ENCODE results near the gene SERTAD2. TPM values are rescaled to one million over a fixed set of nuclear protein-coding genes. Genes with fewer than 3 reads are reported as not detected.

The SERTAD2 gene
- total RNA-seq, 4 donors from 2014 or later: 13.7 to 17.3 (median 16.6) TPM

DNA sequence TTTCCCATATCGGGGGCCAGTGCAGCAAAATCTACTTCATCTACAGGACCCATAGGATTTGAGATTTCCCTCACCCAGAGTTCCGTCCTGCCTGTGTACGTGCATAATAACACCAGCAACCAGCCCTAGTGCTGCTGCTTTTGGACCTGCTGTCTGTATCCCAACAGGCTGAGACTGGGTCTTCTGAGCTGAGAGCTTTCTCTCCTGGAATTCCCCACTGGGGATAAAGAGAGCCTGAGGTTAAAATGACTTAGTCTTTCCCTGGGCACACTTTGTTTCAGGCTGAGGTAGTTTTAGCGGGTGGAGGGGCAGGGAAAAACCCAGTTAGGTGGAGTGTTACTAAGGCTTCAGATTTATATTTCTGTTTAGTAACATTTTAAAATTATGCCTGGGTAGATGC is 62.5 kb downstream of the SERTAD2 start:
- H3K27me3 ChIP-seq: no peaks in the 10 kb centered on the region

GRCh38 chr2:64587561-64587960 is 66.2 kb downstream of the SERTAD2 start:
- H3K4me3 ChIP-seq (replicated peaks in 1 of 3): no peak overlapping the region
- DNase-seq: no peak
- H3K36me3 ChIP-seq: peaks cover 13 to 17% of the 10 kb centered on the region in 2 donors
- TF ChIP-seq POLR2A (IDR thresholded peaks at IDR 0.05): no peak
- TF ChIP-seq, protein P1, sequence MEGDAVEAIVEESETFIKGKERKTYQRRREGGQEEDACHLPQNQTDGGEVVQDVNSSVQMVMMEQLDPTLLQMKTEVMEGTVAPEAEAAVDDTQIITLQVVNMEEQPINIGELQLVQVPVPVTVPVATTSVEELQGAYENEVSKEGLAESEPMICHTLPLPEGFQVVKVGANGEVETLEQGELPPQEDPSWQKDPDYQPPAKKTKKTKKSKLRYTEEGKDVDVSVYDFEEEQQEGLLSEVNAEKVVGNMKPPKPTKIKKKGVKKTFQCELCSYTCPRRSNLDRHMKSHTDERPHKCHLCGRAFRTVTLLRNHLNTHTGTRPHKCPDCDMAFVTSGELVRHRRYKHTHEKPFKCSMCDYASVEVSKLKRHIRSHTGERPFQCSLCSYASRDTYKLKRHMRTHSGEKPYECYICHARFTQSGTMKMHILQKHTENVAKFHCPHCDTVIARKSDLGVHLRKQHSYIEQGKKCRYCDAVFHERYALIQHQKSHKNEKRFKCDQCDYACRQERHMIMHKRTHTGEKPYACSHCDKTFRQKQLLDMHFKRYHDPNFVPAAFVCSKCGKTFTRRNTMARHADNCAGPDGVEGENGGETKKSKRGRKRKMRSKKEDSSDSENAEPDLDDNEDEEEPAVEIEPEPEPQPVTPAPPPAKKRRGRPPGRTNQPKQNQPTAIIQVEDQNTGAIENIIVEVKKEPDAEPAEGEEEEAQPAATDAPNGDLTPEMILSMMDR (IDR thresholded peaks at IDR 0.05): no peak
- no peaks in the 10 kb centered on the region for H3K4me1 ChIP-seq
- no peaks in the 10 kb centered on the region for H3K27me3 ChIP-seq
- intact Hi-C loops (cut with DNase I): loop anchor here (5.0 kb wide), 1 partner anchor 280 kb away; no protein-coding TSS in a partner anchor
- no peaks in the 10 kb centered on the region for H3K9me3 ChIP-seq
- no peak overlapping the region for H3K27ac ChIP-seq

More for the DNA sequence above, 62.5 kb downstream of the SERTAD2 start:
- H3K4me1 ChIP-seq: peaks cover 0 to 4% of the 10 kb centered on the region in 2 donors
- intact Hi-C loops (cut with DNase I): no loop called here
- DNase-seq: no peak
- H3K36me3 ChIP-seq: peaks cover 7 to 10% of the 10 kb centered on the region in 2 donors
- H3K9me3 ChIP-seq: no peaks in the 10 kb centered on the region
- WGBS, 2 donors: 94 to 96% methylated on average over 4 of the region's 4 CpGs
- no peak overlapping the region for H3K4me3 ChIP-seq (replicated peaks in 1 of 3)
- TF ChIP-seq, protein P1 (IDR thresholded peaks at IDR 0.05): no peak
- no peak for TF ChIP-seq POLR2A (IDR thresholded peaks at IDR 0.05)
- no peak overlapping the region for H3K27ac ChIP-seq

DNA sequence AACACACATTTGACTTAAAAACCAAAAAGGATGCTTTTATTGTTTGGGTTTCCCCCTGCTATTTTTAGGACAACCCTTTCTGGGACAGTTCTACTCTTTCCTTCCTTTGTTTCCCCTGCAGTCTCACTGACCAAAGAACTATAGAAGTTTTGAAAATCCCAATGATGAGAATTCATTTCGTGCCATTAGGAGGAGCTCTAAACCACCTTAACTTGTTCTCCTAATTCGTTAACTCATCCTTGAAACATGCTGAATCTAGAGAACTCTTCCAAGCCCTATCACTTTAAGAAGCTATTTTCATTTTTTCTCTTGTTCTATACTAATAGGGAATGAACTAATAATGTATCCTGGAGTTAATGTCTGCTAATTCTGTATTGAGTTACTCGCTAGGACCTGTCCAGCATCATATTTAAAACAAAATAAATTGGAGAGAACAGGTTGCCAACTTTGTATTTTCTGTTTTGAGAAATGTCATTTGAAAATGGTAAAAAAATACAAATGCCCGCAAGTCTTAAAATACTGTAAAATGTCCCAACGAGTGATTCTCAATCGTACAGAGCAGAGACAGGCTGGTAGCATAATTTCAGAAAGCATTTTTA is 66.7 kb downstream of the SERTAD2 start:
- 53 to 57% methylated on average over 6 of the region's 6 CpGs for WGBS, 2 donors
- H3K4me3 ChIP-seq (replicated peaks in 1 of 3): no peak overlapping the region
- no peaks in the 10 kb centered on the region for H3K27me3 ChIP-seq
- peaks cover 11 to 17% of the 10 kb centered on the region in 2 donors for H3K36me3 ChIP-seq
- intact Hi-C loops (cut with DNase I): loop anchor here (5.0 kb wide), 1 partner anchor 280 kb away; no protein-coding TSS in a partner anchor
- TF ChIP-seq, protein P1 (IDR thresholded peaks at IDR 0.05): peak in 5 of 6 experiments; percentile 21 to 80 (median 64)
- no peak for TF ChIP-seq POLR2A (IDR thresholded peaks at IDR 0.05)
- no peaks in the 10 kb centered on the region for H3K9me3 ChIP-seq
- H3K4me1 ChIP-seq: no peaks in the 10 kb centered on the region
- H3K27ac ChIP-seq: no peak overlapping the region
- DNase-seq: no peak

GRCh38 chr2:64586054-64586453 is 67.7 kb downstream of the SERTAD2 start:
- intact Hi-C loops (cut with DNase I): loop anchor here (5.0 kb wide), 1 partner anchor 281 kb away; no protein-coding TSS in a partner anchor
- WGBS, 2 donors: 91 to 97% methylated on average over 4 of the region's 4 CpGs
- no peak for TF ChIP-seq POLR2A (IDR thresholded peaks at IDR 0.05)
- TF ChIP-seq, protein P1 (IDR thresholded peaks at IDR 0.05): no peak
- Histone ChIP-seq H3K27me3 (no peaks in the 10 kb centered on the region), H3K4me1 (no peaks in the 10 kb centered on the region), H3K27ac (no peak overlapping the region), H3K4me3 (replicated peaks in 1 of 3) (no peak overlapping the region), H3K9me3 (no peaks in the 10 kb centered on the region), H3K36me3 (peaks cover 6 to 10% of the 10 kb centered on the region in 2 donors)
- DNase-seq: no peak

DNA sequence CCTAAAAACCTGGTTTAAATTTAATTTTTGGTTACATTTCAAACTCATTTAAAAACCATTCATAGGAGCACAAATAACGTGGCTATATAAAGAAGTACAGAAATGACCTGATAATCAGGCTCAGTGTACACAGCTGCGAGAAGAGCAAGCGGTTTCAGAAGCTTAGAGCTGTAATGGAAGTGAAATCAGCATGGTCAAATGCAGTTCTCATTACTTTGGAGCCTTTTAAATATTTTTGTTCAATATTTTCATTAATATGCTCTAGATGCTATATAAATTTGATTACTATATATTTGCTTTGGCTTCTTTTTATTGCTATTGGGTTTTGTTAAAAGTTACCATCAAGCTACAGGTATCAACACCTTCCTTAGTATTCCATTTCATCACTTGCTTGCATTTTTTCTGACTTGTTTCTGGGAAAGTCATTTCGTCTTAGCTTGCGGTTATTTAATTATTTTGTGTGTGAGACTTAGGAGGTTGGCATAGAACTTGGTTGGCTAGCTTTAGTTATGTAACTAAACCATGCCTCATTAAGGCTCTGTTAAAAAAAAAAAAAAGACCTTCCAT is 70.9 kb downstream of the SERTAD2 start:
- Histone ChIP-seq H3K36me3 (peaks cover 6 to 7% of the 10 kb centered on the region in 2 donors), H3K27me3 (no peaks in the 10 kb centered on the region), H3K4me3 (replicated peaks in 1 of 3) (no peak overlapping the region), H3K9me3 (no peaks in the 10 kb centered on the region), H3K27ac (no peak overlapping the region), H3K4me1 (no peaks in the 10 kb centered on the region)
- 86 to 90% methylated on average over 5 of the region's 5 CpGs for WGBS, 2 donors
- TF ChIP-seq, protein P1 (IDR thresholded peaks at IDR 0.05): no peak
- no peak for TF ChIP-seq POLR2A (IDR thresholded peaks at IDR 0.05)
- DNase-seq: no peak
- intact Hi-C loops (cut with DNase I): no loop called here

Data from thyroid gland (tissue), 4 donors.